Measurements from ENCODE around the gene DCK. TPM values are rescaled to one million over a fixed set of nuclear protein-coding genes. Genes with fewer than 3 reads are reported as not detected.
"Not testable (repeated sequence)": the region's sequence is repeated elsewhere in the genome, so short reads cannot be mapped to it uniquely, and the experiment has no call there.

Gene DCK
- total RNA-seq, 4 donors from 2014 or later = 21.1 to 30.4 (median 24.9) TPM

DNA sequence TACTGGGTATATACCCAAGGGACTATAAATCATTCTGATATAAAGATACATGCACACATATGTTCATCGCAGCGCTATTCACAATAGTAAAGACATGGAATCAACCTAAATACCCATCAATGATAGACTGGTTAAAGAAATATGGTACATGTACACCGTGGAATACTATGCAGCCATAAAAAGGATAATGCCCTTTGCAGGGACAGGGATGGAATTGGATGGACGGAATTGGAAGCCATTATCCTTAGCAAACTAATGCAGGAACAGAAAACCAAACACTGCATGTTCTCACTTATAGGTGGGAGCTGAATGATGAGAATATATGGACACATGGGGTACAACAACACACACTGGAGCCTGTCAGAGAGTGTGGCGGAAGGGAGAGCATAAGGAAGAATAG lies 55.9 kb downstream of the DCK start:
- no peak overlapping the region for H3K4me3 ChIP-seq (ENCODE audit: low read depth, poor library complexity, severe bottlenecking)
- 76 to 85% methylated on average over 5 of the region's 5 CpGs for WGBS, 2 donors
- intact Hi-C loops (cut with DNase I; ENCODE audit: low total_unique reads) = no loop called here
- TF ChIP-seq, protein P1, sequence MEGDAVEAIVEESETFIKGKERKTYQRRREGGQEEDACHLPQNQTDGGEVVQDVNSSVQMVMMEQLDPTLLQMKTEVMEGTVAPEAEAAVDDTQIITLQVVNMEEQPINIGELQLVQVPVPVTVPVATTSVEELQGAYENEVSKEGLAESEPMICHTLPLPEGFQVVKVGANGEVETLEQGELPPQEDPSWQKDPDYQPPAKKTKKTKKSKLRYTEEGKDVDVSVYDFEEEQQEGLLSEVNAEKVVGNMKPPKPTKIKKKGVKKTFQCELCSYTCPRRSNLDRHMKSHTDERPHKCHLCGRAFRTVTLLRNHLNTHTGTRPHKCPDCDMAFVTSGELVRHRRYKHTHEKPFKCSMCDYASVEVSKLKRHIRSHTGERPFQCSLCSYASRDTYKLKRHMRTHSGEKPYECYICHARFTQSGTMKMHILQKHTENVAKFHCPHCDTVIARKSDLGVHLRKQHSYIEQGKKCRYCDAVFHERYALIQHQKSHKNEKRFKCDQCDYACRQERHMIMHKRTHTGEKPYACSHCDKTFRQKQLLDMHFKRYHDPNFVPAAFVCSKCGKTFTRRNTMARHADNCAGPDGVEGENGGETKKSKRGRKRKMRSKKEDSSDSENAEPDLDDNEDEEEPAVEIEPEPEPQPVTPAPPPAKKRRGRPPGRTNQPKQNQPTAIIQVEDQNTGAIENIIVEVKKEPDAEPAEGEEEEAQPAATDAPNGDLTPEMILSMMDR (IDR thresholded peaks at IDR 0.05) = no peak
- TF ChIP-seq POLR2A (IDR thresholded peaks at IDR 0.05) = no peak
- no peak for DNase-seq (ENCODE audit: low spot score in 2 of 2)

GRCh38 chr4:71050809-71051208 lies 57.4 kb downstream of the DCK start:
- intact Hi-C loops (cut with DNase I; ENCODE audit: low total_unique reads) = no loop called here
- no peak overlapping the region for H3K4me3 ChIP-seq (ENCODE audit: low read depth, poor library complexity, severe bottlenecking)
- TF ChIP-seq, protein P1 (IDR thresholded peaks at IDR 0.05) = no peak
- TF ChIP-seq POLR2A (IDR thresholded peaks at IDR 0.05) = no peak
- no peak for DNase-seq (ENCODE audit: low spot score in 2 of 2)
- 96 to 97% methylated on average over 1 of the region's 1 CpG for WGBS, 2 donors

- DNase-seq (ENCODE audit: low spot score in 2 of 2) = no peak
- TF ChIP-seq POLR2A (IDR thresholded peaks at IDR 0.05) = no peak
- TF ChIP-seq, protein P1 (IDR thresholded peaks at IDR 0.05) = no peak
- 83 to 90% methylated on average over 7 of the region's 7 CpGs for WGBS, 2 donors
- H3K4me3 ChIP-seq (ENCODE audit: low read depth, poor library complexity, severe bottlenecking) = no peak overlapping the region
- intact Hi-C loops (cut with DNase I; ENCODE audit: low total_unique reads) = no loop called here
Measured at GRCh38 chr4:71052034-71052433, 58.6 kb downstream of the DCK start.

- TF ChIP-seq, protein P1 (IDR thresholded peaks at IDR 0.05) = no peak
- TF ChIP-seq POLR2A (IDR thresholded peaks at IDR 0.05) = no peak
- intact Hi-C loops (cut with DNase I; ENCODE audit: low total_unique reads) = no loop called here
- no peak for DNase-seq (ENCODE audit: low spot score in 2 of 2)
- 41 to 43% methylated on average over 2 of the region's 2 CpGs for WGBS, 2 donors
- no peak overlapping the region for H3K4me3 ChIP-seq (ENCODE audit: low read depth, poor library complexity, severe bottlenecking)
Measured at GRCh38 chr4:71052716-71053115, 59.3 kb downstream of the DCK start.

DNA sequence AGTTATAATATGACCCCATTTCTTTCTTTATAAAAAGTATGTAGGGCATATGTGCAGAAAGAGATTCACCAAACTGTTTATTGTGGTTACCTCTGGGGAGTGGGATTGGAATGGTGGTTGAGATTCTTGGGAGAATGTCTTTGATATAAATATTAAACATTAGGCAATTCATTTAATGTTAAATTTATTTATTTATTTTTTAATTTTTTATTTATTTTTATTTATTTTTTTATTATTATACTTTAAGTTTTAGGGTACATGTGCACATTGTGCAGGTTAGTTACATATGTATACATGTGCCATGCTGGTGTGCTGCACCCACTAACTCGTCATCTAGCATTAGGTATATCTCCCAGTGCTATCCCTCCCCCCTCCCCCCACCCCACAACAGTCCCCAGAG lies 60.2 kb downstream of the DCK start:
- H3K4me3 ChIP-seq (ENCODE audit: low read depth, poor library complexity, severe bottlenecking); DNase-seq (ENCODE audit: low spot score in 2 of 2); intact Hi-C loops (cut with DNase I; ENCODE audit: low total_unique reads): not testable (repeated sequence)
- WGBS, 2 donors = 80 to 83% methylated on average over 1 of the region's 1 CpG

DNA sequence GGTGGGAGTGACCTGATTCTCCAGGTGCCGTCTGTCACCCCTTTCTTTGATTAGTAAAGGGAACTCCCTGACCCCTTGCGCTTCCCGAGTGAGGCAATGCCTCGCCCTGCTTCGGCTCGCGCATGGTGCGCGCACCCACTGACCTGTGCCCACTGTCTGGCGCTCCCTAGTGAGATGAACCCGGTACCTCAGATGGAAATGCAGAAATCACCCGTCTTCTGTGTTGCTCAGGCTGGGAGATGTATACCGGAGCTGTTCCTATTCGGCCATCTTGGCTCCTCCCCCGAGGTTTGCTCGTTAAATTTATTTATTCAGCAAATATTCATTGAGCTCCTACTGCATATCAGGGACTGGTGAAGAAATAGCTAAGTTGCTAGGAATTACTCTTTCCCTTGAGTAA lies 66.1 kb downstream of the DCK start:
- H3K4me3 ChIP-seq (ENCODE audit: low read depth, poor library complexity, severe bottlenecking); DNase-seq (ENCODE audit: low spot score in 2 of 2); intact Hi-C loops (cut with DNase I; ENCODE audit: low total_unique reads): not testable (repeated sequence)
- WGBS, 2 donors = 90 to 95% methylated on average over 11 to 16 of the region's 16 CpGs

GRCh38 chr4:71062436-71062835 lies 69.0 kb downstream of the DCK start:
- no peak overlapping the region for H3K4me3 ChIP-seq (ENCODE audit: low read depth, poor library complexity, severe bottlenecking)
- WGBS, 2 donors = 87 to 89% methylated on average over 2 of the region's 2 CpGs
- TF ChIP-seq, protein P1 (IDR thresholded peaks at IDR 0.05) = no peak
- no peak for TF ChIP-seq POLR2A (IDR thresholded peaks at IDR 0.05)
- no peak for DNase-seq (ENCODE audit: low spot score in 2 of 2)
- intact Hi-C loops (cut with DNase I; ENCODE audit: low total_unique reads) = no loop called here

Measured in lower leg skin (tissue), 4 donors.